Right lobe of liver (tissue), 6 donors: Measurements from ENCODE around the gene HEATR3. TPM values are rescaled to one million over a fixed set of nuclear protein-coding genes. Genes with fewer than 3 reads are reported as not detected.
A peak's percentile ranks its signal among the peaks of the same experiment; 100 is the strongest.

Source experiments
- ATAC-seq, 4 donors: fragments of 200-7000 bp; cut with Tn5 transposase; one replicate each; pipeline ENCODE4 v1.9.1; 2020; ENCODE audit warnings: mild to moderate bottlenecking in 4 of 4, moderate library complexity in 4 of 4
- DNase-seq, 3 donors: peaks; one replicate each; pipeline ENCODE4 v3.0.0-alpha.2; 2020
- H3K27ac ChIP-seq, 3 donors: fragments of 200-600 bp; one replicate each; pipeline ENCODE4 v1.8.0; 2022
- H3K27me3 ChIP-seq, 2 donors: fragments of 200-600 bp; one replicate each; pipeline ENCODE4 v1.8.0; 2022
- H3K36me3 ChIP-seq, 4 donors: fragments of 200-600 bp; sonication (generic) in 1 of 4; one replicate each; pipeline versions ENCODE4 v1.5.1 to v1.8.0; 2017 to 2022; ENCODE audit warnings: control low read depth in 1 of 4
- H3K4me1 ChIP-seq, 4 donors: fragments of 200-600 bp; sonication (generic) in 1 of 4; one replicate each; pipeline versions ENCODE4 v1.5.1 to v1.8.0; 2017 to 2022; ENCODE audit warnings: control low read depth in 1 of 4
- H3K4me3 ChIP-seq, 3 donors: fragments of 200-600 bp; one replicate each; pipeline ENCODE4 v1.8.0; 2022
- H3K9me3 ChIP-seq, 4 donors: fragments of 200-600 bp; sonication (generic) in 1 of 4; one replicate each; pipeline versions ENCODE4 v1.5.1 to v1.8.0; 2017 to 2022; ENCODE audit warnings: control low read depth in 1 of 4
- POLR2A ChIP-seq: fragments of 450-650 bp; IDR thresholded peaks from one replicate; pipeline ENCODE4 v1.6.1; 2017; ENCODE audit warnings: antibody characterized with exemption, mild to moderate bottlenecking
- WGBS: methylation state at CpG from one replicate; pipeline ENCODE4 v1.1.6; 2018; ENCODE audit warnings: low coverage, low lambda C conversion rate; ENCODE audit not compliant: insufficient coverage; ENCODE audit errors: missing lambda C conversion rate; 5-methylcytosine and 5-hydroxymethylcytosine counted together
- intact Hi-C, 2 donors: fragments of 100-400 bp; cut with DNase I; formaldehyde crosslinking; loops; one replicate each; pipeline versions ENCODE4 v1.11.2 to v1.14.1; 2022
- total RNA-seq, 6 experiments: library from RNA; depleted of rRNA in 2 of 6; stranded (reverse); fragments of >200 nt in 2 of 6; fragmentation: NEBNext Ultra II Directional in 3 of 6; extraction: Animal tissue kit (Norgen Biotek cat#: 25700) in 3 of 6; gene quantifications; one replicate each; pipeline versions ENCODE4 v1.1.0 to v1.2.4, GENCODE V29; 2016 to 2023
- TF ChIP-seq, protein P1 (sequence below), 4 donors: fragments of 200-600 bp in 3 of 4; fragments of 450-650 bp in 1 of 4; IDR thresholded peaks; one replicate each; pipeline versions ENCODE4 v1.5.1 to v1.8.0; 2016 to 2022; ENCODE audit warnings: antibody characterized with exemption in 4 of 4, mild to moderate bottlenecking in 2 of 4
- donor health status: DM: no; HTN: yes; CAD: no.
- donor health status: DM: no; HTN: no; CAD: no.
- donor health status: DM: no; HTN: no; CAD: no.
- donor health status: DM: no; HTN: yes; CAD: no.
- donor health status: DM: no; HTN: yes; CAD: no.

HEATR3 gene
- total RNA-seq, 6 experiments from 2014 or later: 8.7 to 21.1 (median 12.2) TPM

DNA sequence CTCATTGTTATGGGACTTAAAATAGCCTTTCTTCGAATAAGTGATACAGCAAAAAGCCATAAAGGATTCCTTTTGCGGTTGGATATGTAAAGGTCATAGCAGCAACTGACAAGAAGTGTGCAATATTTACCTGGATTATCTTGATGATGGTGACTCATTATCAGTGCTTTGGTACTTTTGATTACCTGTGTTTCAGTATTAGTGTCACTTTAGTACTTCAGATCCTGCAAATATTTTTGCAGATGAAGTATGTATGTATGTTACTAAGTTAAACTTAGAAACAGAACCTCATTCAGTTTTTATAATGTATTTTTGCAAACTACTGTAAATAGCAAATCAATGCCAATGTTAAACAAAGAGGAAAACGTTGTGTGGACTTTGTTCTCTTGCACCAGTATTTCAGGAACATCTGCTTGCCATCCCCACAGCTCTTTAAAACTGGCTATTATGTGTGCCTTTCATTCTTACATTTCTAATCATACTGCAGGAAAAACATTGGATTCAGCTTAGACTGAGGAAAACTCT, 30.2 kb upstream of the HEATR3 start:
- Histone ChIP-seq H3K9me3 (no peaks in the 10 kb centered on the region), H3K27me3 (no peaks in the 10 kb centered on the region), H3K4me3 (no peak overlapping the region), H3K36me3 (peaks cover 0 to 4% (median 0%) of the 10 kb centered on the region in 4 donors), H3K27ac (peak overlapping the region in 2 of 3 donors; percentile 6 to 16), H3K4me1 (peaks cover 0 to 12% (median 3%) of the 10 kb centered on the region in 4 donors)
- intact Hi-C loops: no loop called here
- TF ChIP-seq, protein P1, sequence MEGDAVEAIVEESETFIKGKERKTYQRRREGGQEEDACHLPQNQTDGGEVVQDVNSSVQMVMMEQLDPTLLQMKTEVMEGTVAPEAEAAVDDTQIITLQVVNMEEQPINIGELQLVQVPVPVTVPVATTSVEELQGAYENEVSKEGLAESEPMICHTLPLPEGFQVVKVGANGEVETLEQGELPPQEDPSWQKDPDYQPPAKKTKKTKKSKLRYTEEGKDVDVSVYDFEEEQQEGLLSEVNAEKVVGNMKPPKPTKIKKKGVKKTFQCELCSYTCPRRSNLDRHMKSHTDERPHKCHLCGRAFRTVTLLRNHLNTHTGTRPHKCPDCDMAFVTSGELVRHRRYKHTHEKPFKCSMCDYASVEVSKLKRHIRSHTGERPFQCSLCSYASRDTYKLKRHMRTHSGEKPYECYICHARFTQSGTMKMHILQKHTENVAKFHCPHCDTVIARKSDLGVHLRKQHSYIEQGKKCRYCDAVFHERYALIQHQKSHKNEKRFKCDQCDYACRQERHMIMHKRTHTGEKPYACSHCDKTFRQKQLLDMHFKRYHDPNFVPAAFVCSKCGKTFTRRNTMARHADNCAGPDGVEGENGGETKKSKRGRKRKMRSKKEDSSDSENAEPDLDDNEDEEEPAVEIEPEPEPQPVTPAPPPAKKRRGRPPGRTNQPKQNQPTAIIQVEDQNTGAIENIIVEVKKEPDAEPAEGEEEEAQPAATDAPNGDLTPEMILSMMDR (IDR thresholded peaks at IDR 0.05): no peak
- TF ChIP-seq POLR2A: no peak
- WGBS: 40% methylated on average over 3 of the region's 3 CpGs
- DNase-seq (no peak), ATAC-seq (peak; percentile 65 to 90 (median 74))

DNA sequence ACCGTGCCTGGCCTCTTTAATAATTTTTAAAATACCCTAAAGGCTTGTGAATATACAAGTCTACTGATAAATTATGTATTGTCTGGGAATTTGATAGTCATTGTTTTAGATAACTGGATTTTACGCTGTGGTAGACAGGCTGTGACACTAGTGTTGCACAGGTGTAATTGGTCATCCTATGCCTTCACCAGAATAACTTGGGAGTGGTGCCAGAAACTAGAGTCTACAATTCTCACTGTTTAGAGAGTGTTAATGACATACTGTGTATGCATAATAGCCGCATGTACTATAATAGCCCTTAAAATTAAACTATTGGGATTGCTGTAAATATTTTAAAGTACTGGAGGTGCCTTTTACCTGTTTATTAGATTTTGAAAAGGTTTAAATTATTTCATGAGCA, 29.3 kb upstream of the HEATR3 start:
- intact Hi-C loops: no loop called here
- peaks cover 0 to 4% (median 0%) of the 10 kb centered on the region in 4 donors for H3K36me3 ChIP-seq
- DNase-seq (no peak), ATAC-seq (no peak)
- no peaks in the 10 kb centered on the region for H3K27me3 ChIP-seq
- no peaks in the 10 kb centered on the region for H3K9me3 ChIP-seq
- TF ChIP-seq, protein P1 (IDR thresholded peaks at IDR 0.05): no peak
- TF ChIP-seq POLR2A: no peak
- 92% methylated on average over 3 of the region's 3 CpGs for WGBS
- peaks cover 0 to 12% (median 3%) of the 10 kb centered on the region in 4 donors for H3K4me1 ChIP-seq
- H3K4me3 ChIP-seq: no peak overlapping the region
- no peak overlapping the region for H3K27ac ChIP-seq

DNA sequence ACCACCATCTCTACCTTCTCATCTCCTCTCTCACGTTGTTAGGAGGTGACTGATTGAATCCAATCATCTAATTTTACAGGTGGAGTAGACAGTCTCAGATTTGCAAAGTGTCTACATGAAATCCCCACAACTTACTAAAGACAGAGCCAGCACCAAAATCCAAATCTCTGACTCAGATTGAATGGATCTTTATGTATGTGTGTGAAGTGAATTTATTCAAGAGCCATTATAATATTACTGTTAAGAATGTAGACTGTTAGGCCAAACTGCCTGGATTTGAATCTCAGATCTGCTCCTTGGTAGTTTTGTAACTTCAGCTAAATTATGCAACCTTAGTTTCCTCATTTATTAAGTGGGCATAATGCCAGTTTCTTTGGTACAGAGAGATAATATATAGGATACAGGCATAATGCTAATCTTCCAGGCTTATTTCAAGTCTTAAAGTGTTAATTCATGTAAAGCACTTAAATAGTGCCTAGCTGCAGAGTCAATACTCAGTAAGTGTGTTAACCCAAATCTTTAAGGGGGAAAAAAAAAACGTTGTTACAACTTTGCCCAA, 28.0 kb upstream of the HEATR3 start:
- Histone ChIP-seq H3K4me1 (peaks cover 0 to 12% (median 3%) of the 10 kb centered on the region in 4 donors), H3K27ac (peak overlapping the region in 2 of 3 donors; percentile 13 to 27), H3K36me3 (peaks cover 0 to 4% (median 0%) of the 10 kb centered on the region in 4 donors), H3K9me3 (no peaks in the 10 kb centered on the region), H3K4me3 (no peak overlapping the region), H3K27me3 (no peaks in the 10 kb centered on the region)
- DNase-seq: no peak
- TF ChIP-seq, protein P1 (IDR thresholded peaks at IDR 0.05): no peak
- TF ChIP-seq POLR2A: no peak
- ATAC-seq: peak in 1 of 4 donors; percentile 25
- intact Hi-C loops: no loop called here
- WGBS: 34% methylated on average over 2 of the region's 2 CpGs

DNA sequence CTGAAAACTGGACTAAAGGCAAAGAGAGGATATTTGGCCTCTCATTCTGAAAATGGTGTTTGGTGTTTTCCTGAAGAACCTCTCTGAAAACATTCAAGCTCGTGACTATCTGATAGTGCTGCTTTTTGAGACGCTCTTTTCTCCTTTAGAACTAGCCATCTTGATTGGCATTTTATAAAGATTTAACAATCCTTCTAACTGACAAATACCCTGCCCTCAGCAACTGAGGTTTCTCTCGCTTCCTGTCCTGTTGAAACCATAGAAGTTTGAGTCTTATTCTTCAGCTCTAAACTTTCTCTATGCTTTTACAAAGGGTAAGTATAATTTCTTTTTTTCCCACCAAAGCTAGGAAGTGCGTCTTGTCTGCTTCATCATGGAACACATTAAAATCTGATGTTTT, 27.5 kb upstream of the HEATR3 start:
- no peaks in the 10 kb centered on the region for H3K9me3 ChIP-seq
- ATAC-seq (peak in 1 of 4 donors; percentile 18), DNase-seq (no peak)
- peaks cover 0 to 12% (median 3%) of the 10 kb centered on the region in 4 donors for H3K4me1 ChIP-seq
- no peaks in the 10 kb centered on the region for H3K27me3 ChIP-seq
- WGBS: 64% methylated on average over 4 of the region's 4 CpGs
- TF ChIP-seq, protein P1 (IDR thresholded peaks at IDR 0.05): no peak
- no peak for TF ChIP-seq POLR2A
- intact Hi-C loops: no loop called here
- H3K27ac ChIP-seq: peak overlapping the region in 2 of 3 donors; percentile 6 to 27
- H3K4me3 ChIP-seq: no peak overlapping the region
- H3K36me3 ChIP-seq: peaks cover 0 to 3% (median 0%) of the 10 kb centered on the region in 4 donors
